Psoas muscle (tissue), 8 donors: ENCODE results near the gene RNU6-9. TPM values are rescaled to one million over a fixed set of nuclear protein-coding genes. Genes with fewer than 3 reads are reported as not detected.

Experiments
- ATAC-seq, 4 donors: fragments of 200-7000 bp; cut with Tn5 transposase; one replicate each; pipeline ENCODE4 v1.9.1; 2020; ENCODE audit warnings: moderate library complexity in 3 of 4, mild to moderate bottlenecking in 2 of 4
- DNase-seq, 2 donors: peaks; one replicate each; pipeline ENCODE4 v3.0.0-alpha.2; 2020
- H3K27ac ChIP-seq: fragments of 200-600 bp; one replicate; pipeline ENCODE4 v1.8.0; 2022
- H3K27me3 ChIP-seq, 3 donors: fragments of 200-600 bp in 1 of 3; one replicate each; pipeline versions ENCODE4 v1.6.1 to v1.8.0; 2013 to 2022; ENCODE audit warnings: low read length in 2 of 3, mild to moderate bottlenecking in 2 of 3, moderate library complexity in 1 of 3; ENCODE audit not compliant: insufficient read depth in 3 of 3
- H3K36me3 ChIP-seq, 2 donors: fragments of 200-600 bp in 1 of 2; one replicate each; pipeline versions ENCODE4 v1.6.1 to v1.8.0; 2013 to 2022; ENCODE audit warnings: low read depth in 1 of 2, mild to moderate bottlenecking in 1 of 2, moderate library complexity in 1 of 2; ENCODE audit not compliant: insufficient read depth in 1 of 2
- H3K4me1 ChIP-seq: fragments of 200-600 bp; one replicate; pipeline ENCODE4 v1.8.0; 2022
- H3K4me3 ChIP-seq: fragments of 200-600 bp; one replicate; pipeline ENCODE4 v1.8.0; 2022; ENCODE audit warnings: mild to moderate bottlenecking
- H3K9me3 ChIP-seq: fragments of 200-600 bp; one replicate; pipeline ENCODE4 v1.8.0; 2022
- CTCF ChIP-seq: fragments of 200-600 bp; IDR thresholded peaks from one replicate; pipeline ENCODE4 v1.8.0; 2022; ENCODE audit warnings: antibody characterized with exemption
- WGBS, 3 donors: extraction: QIAGEN DNeasy Blood & Tissue Kit; methylation state at CpG; one replicate each; pipeline versions ENCODE4 v1.1.6 to v1.1.7; 2013; 5-methylcytosine and 5-hydroxymethylcytosine counted together
- intact Hi-C, 2 donors: fragments of 100-400 bp; cut with DNase I; formaldehyde crosslinking; loops; one replicate each; pipeline versions ENCODE4 v1.11.0 to v1.14.2; 2022
- polyA plus RNA-seq, 3 donors: library from polyadenylated mRNA; stranded (reverse); fragments of 200-250 nt; gene quantifications; one replicate each; pipeline ENCODE4 v1.2.3, GENCODE V29; 2013
- total RNA-seq, 4 donors: library from RNA; stranded (reverse); fragmentation: NEBNext Ultra II Directional in 2 of 4; extraction: Animal tissue kit (Norgen Biotek cat#: 25700) in 2 of 4; gene quantifications; one replicate each; pipeline versions ENCODE4 v1.2.1 to v1.2.4, GENCODE V29; 2021 to 2023
- donor health status: healthy with polysubstance abuse.
- donor health status: DM: no; HTN: no; CAD: no; lungs with moderate emphysema.
- donor health status: Bipolar disorder and iron deficiency.
- donor health status: healthy.
- donor health status: DM: yes; HTN: yes; CAD: no.
- donor health status: DM: no; HTN: no; CAD: no.
- donor health status: DM: no; HTN: no; CAD: no.
- donor health status: DM: yes; HTN: yes; CAD: no.

The RNU6-9 gene
- total and polyA plus RNA-seq, 7 donors = not detected

- intact Hi-C loops = no loop called here
Observed at GRCh38 chr19:939439-939838, 46.2 kb downstream of the RNU6-9 start.

GRCh38 chr19:939922-940321 is 46.6 kb downstream of the RNU6-9 start:
- peaks cover 0 to 1% (median 0%) of the 10 kb centered on the region in 3 donors for H3K27me3 ChIP-seq
- TF ChIP-seq CTCF = no peak
- H3K36me3 ChIP-seq = no peaks in the 10 kb centered on the region
- 93 to 98% (median 97%) methylated on average over 7 of the region's 7 CpGs for WGBS, 3 donors
- no peak for DNase-seq
- H3K4me1 ChIP-seq = peaks cover 16% of the 10 kb centered on the region
- intact Hi-C loops = no loop called here
- H3K27ac ChIP-seq = no peak overlapping the region
- ATAC-seq = no peak
- no peaks in the 10 kb centered on the region for H3K9me3 ChIP-seq
- H3K4me3 ChIP-seq = no peak overlapping the region

More at GRCh38 chr19:939439-939838, 46.2 kb downstream of the RNU6-9 start:
- H3K9me3 ChIP-seq = no peaks in the 10 kb centered on the region
- no peak overlapping the region for H3K4me3 ChIP-seq
- no peak for TF ChIP-seq CTCF
- no peak overlapping the region for H3K27ac ChIP-seq
- H3K27me3 ChIP-seq = peaks cover 0 to 1% (median 0%) of the 10 kb centered on the region in 3 donors
- H3K36me3 ChIP-seq = no peaks in the 10 kb centered on the region
- WGBS, 3 donors = 90 to 92% (median 91%) methylated on average over 22 of the region's 22 CpGs
- ATAC-seq = no peak
- no peak for DNase-seq
- peaks cover 21% of the 10 kb centered on the region for H3K4me1 ChIP-seq

GRCh38 chr19:940591-941291 is 47.5 kb downstream of the RNU6-9 start:
- 23 to 38% (median 26%) methylated on average over 49 to 64 of the region's 64 CpGs for WGBS, 3 donors
- peaks cover 10% of the 10 kb centered on the region for H3K4me1 ChIP-seq
- H3K27me3 ChIP-seq = peaks cover 0 to 1% (median 0%) of the 10 kb centered on the region in 3 donors
- ATAC-seq = peak; percentile 68 to 83 (median 78)
- H3K27ac ChIP-seq = peak overlapping the region; percentile 80
- peak overlapping the region; percentile 58 for H3K4me3 ChIP-seq
- intact Hi-C loops = no loop called here
- H3K9me3 ChIP-seq = no peaks in the 10 kb centered on the region
- DNase-seq = peak; percentile 75 to 83
- no peaks in the 10 kb centered on the region for H3K36me3 ChIP-seq
- no peak for TF ChIP-seq CTCF

GRCh38 chr19:941292-942132 is 48.2 kb downstream of the RNU6-9 start:
- WGBS, 3 donors = 55 to 64% (median 64%) methylated on average over 43 to 45 of the region's 45 CpGs
- TF ChIP-seq CTCF = no peak
- ATAC-seq (peak in 1 of 4 donors; percentile 6), DNase-seq (no peak)
- peak overlapping the region; percentile 80 for H3K27ac ChIP-seq
- H3K4me1 ChIP-seq = peaks cover 10% of the 10 kb centered on the region
- H3K4me3 ChIP-seq = peak overlapping the region; percentile 58
- no peaks in the 10 kb centered on the region for H3K9me3 ChIP-seq
- intact Hi-C loops = no loop called here
- peaks cover 0 to 1% (median 0%) of the 10 kb centered on the region in 3 donors for H3K27me3 ChIP-seq
- no peaks in the 10 kb centered on the region for H3K36me3 ChIP-seq
